BJ (cell line): ENCODE results near the gene KLHDC10. TPM values are rescaled to one million over a fixed set of nuclear protein-coding genes. Genes with fewer than 3 reads are reported as not detected.

Experiments
- CTCF ChIA-PET: fragments of 350-600 bp; formaldehyde crosslinking; extraction: SDS; loops from one replicate; lab custom pipeline; 2021; ENCODE audit warnings: antibody characterized with exemption, inconsistent platforms; lab: Yijun Ruan, JAX
- POLR2A ChIA-PET: fragments of 300-600 bp; sonication (Branson Sonifier 250); formaldehyde crosslinking; extraction: SDS; loops from one replicate; lab custom pipeline; 2021; ENCODE audit warnings: antibody characterized with exemption; lab: Charles Lee
- DNase-seq: peaks from one replicate; pipeline ENCODE4 v3.0.0-alpha.2; 2011; ENCODE audit warnings: low read depth
- H3K27me3 ChIP-seq: 2 replicates; pipeline ENCODE4 v1.6.0; 2011; ENCODE audit warnings: low read length; ENCODE audit not compliant: control insufficient read depth, insufficient read depth
- H3K36me3 ChIP-seq: 2 replicates; pipeline ENCODE4 v1.5.1; 2011; ENCODE audit warnings: low read length; ENCODE audit not compliant: control insufficient read depth, insufficient read depth
- H3K4me3 ChIP-seq: 2 replicates; pipeline ENCODE4 v1.5.1; 2011; ENCODE audit warnings: low read depth, mild to moderate bottlenecking, control low read depth, low read length
- polyA plus RNA-seq: library from polyadenylated mRNA; depleted of rRNA; stranded (reverse); fragments of >200 nt; gene quantifications from 2 replicates; pipeline ENCODE4 v1.2.3, GENCODE V29; 2011
- TF ChIP-seq, protein P1 (sequence below): IDR thresholded peaks from 2 replicates; pipeline ENCODE4 v1.5.1; 2011; ENCODE audit warnings: low read depth, mild to moderate bottlenecking, control low read depth, inconsistent platforms, low read length, moderate library complexity; ENCODE audit not compliant: insufficient read depth

Gene KLHDC10
- polyA plus RNA-seq, 1 experiment, result 15.9 TPM

DNA sequence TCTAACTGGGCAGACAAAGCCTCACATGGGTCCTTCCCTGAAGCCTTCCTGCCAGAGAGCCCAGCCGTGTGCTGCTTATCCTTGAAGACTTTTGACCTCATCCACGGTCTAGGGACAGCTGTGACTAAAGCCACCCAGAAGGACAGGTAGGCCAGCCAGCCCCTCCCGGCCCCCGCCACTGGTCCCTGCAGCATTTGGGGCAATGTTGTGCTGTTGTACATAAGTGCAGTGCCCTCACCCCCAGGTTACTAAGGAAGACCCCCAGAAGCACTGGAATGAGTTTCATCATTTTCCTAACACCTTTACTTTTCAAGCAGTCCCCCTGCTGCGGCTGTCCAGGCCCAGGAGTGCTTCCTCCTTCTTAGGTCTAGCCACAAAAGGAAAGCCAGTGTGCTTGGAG lies 91.9 kb downstream of the KLHDC10 start:
- H3K36me3 ChIP-seq, result peaks cover 2% of the 10 kb centered on the region; the same call in 1 of the 2 replicates
- no peaks in the 10 kb centered on the region for H3K27me3 ChIP-seq
- no peak overlapping the region for H3K4me3 ChIP-seq
- DNase-seq, result no peak
- CTCF ChIA-PET, result interaction anchor here (0.6 kb wide), 1 partner anchor 50 kb away, joined by 3 read pairs; no protein-coding TSS in a partner anchor
- POLR2A ChIA-PET, result no interaction called here
- TF ChIP-seq, protein P1, sequence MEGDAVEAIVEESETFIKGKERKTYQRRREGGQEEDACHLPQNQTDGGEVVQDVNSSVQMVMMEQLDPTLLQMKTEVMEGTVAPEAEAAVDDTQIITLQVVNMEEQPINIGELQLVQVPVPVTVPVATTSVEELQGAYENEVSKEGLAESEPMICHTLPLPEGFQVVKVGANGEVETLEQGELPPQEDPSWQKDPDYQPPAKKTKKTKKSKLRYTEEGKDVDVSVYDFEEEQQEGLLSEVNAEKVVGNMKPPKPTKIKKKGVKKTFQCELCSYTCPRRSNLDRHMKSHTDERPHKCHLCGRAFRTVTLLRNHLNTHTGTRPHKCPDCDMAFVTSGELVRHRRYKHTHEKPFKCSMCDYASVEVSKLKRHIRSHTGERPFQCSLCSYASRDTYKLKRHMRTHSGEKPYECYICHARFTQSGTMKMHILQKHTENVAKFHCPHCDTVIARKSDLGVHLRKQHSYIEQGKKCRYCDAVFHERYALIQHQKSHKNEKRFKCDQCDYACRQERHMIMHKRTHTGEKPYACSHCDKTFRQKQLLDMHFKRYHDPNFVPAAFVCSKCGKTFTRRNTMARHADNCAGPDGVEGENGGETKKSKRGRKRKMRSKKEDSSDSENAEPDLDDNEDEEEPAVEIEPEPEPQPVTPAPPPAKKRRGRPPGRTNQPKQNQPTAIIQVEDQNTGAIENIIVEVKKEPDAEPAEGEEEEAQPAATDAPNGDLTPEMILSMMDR, result no peak

DNA sequence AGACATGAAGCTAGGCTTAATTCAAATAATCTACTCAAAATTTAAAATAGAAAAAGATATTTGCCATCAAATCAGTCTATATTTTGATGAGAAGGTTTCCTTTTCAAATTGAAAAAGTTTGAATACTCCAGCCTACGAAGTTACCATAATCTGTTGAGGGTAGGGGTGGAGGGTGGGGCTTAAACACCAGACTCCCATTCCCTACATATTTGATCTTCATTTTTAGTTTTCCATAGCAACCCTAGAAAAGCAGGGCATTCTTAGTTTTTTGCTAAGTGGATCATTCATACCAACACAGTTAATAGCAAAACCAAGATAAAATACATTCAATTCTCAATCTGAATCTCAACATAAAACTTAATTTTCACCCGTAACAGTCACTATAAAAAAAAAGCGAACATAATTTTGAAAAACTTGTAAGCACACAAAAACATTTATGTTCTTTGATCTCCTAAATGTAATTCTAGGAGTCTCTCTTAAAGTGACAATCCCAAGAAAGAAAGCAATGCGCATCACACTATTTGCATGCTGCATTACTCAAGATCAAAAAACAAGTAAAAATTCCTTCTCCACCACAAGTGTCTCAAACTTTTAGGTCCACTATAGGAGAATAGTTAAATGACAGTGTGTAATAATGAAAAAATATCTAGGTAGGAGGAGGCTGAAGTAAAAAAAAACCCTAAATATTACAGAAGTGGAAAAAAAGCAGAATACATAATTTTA lies 104.1 kb downstream of the KLHDC10 start:
- H3K36me3 ChIP-seq, result 0 out of 2 replicates have a peak, but pooled peaks cover 2% of the 10 kb centered on the region
- no peaks in the 10 kb centered on the region for H3K27me3 ChIP-seq
- POLR2A ChIA-PET, result no interaction called here
- no peak for DNase-seq
- TF ChIP-seq, protein P1, result no peak
- CTCF ChIA-PET, result interaction anchor here (0.7 to 1.3 kb wide), 2 partner anchors 13 to 65 kb away, joined by 3 read pairs; no protein-coding TSS in a partner anchor
- no peak overlapping the region for H3K4me3 ChIP-seq

DNA sequence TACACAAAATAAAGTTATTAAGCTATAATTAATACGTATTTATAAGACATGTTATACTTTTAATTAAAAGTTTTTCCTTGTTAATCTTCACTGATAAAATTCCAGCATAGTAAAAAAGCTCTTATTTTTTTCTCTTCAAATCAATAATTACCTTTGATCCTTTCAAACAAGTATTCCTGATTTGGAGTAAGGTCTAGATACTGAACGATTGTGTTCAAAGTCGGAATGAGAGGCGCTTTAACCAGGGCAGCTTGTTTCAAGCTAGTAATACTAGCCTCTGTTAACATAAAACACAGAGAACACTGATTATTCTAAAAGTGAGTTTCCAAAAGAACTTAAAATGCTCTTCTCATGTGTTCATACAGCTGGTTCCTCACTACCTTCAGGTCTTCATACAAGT lies 107.9 kb downstream of the KLHDC10 start:
- Histone ChIP-seq H3K36me3 (peaks cover 3% of the 10 kb centered on the region; the same call in 1 of the 2 replicates), H3K27me3 (no peaks in the 10 kb centered on the region), H3K4me3 (no peak overlapping the region)
- DNase-seq, result no peak
- POLR2A ChIA-PET, result no interaction called here
- TF ChIP-seq, protein P1, result no peak
- CTCF ChIA-PET, result no interaction called here

DNA sequence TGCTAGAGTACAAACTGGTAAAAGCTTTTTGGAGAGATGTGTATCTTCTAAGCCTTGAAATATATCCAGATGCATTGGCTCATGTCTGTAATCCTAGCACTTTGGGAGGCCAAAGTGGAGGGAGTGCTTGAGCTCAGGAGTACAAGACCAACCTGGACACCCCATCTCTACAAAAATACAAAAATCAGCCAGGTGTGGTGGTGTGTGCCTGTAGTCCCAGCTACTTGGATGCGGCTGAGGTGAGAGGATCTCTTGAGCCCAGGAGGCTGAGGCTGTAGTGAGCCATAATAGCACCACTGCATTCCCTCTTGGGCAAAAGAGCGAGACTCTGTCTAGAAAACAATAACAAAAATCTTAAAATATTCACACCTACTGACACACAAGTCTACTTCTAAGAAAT lies 109.3 kb downstream of the KLHDC10 start:
- DNase-seq, result no peak
- ChIA-PET POLR2A (no interaction called here), CTCF (interaction anchor here (1.1 kb wide), 1 partner anchor 14 kb away, joined by 3 read pairs; no protein-coding TSS in a partner anchor)
- H3K27me3 ChIP-seq, result no peaks in the 10 kb centered on the region
- H3K36me3 ChIP-seq, result peaks cover 5% of the 10 kb centered on the region
- no peak overlapping the region for H3K4me3 ChIP-seq
- TF ChIP-seq, protein P1, result no peak

DNA sequence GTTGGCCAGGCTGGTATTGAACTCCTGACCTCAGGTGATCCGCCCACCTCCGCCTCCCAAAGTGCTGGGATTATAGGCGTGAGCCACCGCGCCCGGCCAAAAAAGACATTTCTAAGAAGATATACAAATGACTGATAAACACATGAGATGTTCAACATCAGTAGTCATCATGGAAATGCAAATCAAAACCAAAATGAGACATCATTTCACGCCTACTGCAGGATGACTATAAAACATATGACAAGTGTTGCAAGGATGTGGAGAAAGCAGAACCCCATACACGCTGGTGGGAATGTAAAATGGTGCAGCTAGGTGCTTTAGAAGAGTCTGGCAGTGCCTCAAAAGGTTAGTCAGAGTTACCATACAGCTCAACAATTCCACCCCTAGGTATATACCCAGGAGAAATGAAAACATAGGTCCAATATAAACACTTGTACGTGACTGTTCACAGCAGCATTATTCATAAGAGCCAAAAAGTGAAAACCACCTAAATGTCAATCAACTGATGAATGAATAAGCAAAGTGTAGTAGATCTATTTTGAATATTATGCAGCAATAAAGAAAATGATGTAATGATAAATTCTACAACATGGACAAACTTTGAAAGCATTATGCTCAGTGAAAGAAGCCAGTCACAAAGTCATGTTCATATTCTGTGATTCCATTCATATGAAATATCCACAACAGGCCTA lies 110.4 kb downstream of the KLHDC10 start:
- Histone ChIP-seq H3K4me3 (no peak overlapping the region), H3K27me3 (no peaks in the 10 kb centered on the region), H3K36me3 (peaks cover 3% of the 10 kb centered on the region)
- DNase-seq, result no peak
- POLR2A ChIA-PET, result no interaction called here
- CTCF ChIA-PET, result interaction anchor here (1.2 kb wide), 1 partner anchor 109 kb away, joined by 3 read pairs; no protein-coding TSS in a partner anchor
- TF ChIP-seq, protein P1, result no peak
